ENCODE data around the gene CZIB.
A peak's percentile ranks its signal among the peaks of the same experiment; 100 is the strongest.
"Not testable (repeated sequence)": the region's sequence is repeated elsewhere in the genome, so short reads cannot be mapped to it uniquely, and the experiment has no call there.

CZIB gene

GRCh38 chr1:53238197-53239155 lies 18.0 kb upstream of the CZIB start, which contains the start of gene MAGOH:
MAGOH (minus strand) TSS chr1:53238518; CDS start chr1:53238448, 70 bp downstream.
- peak; percentile 54 for DNase-seq

DNA sequence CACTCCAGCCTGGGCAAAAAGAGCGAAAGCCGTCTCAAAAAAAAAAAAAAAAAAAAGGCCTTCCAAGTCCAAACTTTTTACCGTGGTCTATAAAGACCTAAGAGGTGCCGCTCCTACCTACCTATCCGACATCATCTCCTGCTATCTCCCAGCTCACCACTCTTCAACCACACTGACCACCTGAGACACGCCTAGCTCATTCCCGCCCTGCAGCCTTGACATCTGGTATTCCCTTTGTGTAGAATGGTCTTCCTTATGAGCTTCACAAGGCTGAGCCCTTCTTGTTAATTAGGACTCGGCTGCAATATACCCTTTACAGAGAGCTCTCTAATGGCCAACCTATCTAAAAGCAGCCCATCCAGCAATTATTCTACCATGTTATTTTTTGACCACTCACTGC lies 17.2 kb upstream of the CZIB start:
- no peak for DNase-seq

GRCh38 chr1:53220962-53221286 lies 490 bp upstream of the CZIB start:
- DNase-seq, result no peak

DNA sequence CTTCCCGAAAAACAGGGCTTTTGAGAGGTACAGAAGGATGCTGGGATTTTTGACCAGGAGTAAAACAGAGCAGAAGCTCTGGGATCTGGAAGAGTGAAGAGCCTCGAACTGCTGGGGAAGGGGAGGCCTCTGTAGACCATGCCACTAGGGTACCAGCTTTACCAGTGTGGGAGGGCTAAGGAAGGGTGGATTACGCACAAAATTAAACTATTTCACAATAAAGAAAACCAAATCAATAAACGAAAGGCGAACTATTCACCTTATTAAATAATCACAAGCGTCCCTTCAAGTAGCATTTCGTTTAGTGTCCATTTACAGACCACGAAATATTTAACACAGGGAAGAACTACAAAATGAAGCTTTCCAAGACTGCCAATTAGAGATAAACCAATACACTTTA lies 723 bp downstream of the CZIB start:
- no peak for DNase-seq

DNA sequence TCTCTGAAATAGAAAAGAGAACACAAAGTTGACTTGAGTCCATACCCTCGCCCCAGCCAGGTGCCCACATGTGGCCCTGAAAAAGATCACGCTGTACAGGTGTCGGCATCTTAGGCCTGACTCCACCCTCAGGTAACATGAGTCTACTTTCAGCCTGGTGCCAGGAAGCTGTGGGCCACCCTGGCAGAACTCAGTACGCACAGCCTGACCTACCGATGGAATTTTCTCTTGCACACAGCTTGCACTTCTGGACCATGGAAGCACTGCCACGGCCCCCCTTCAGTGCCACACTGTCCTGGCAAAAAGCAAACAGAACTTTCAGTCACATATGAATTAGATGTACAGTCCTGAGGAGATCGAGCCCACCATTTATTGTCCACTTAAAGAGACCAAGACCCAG lies 2.2 kb downstream of the CZIB start:
- no peak for DNase-seq

DNA sequence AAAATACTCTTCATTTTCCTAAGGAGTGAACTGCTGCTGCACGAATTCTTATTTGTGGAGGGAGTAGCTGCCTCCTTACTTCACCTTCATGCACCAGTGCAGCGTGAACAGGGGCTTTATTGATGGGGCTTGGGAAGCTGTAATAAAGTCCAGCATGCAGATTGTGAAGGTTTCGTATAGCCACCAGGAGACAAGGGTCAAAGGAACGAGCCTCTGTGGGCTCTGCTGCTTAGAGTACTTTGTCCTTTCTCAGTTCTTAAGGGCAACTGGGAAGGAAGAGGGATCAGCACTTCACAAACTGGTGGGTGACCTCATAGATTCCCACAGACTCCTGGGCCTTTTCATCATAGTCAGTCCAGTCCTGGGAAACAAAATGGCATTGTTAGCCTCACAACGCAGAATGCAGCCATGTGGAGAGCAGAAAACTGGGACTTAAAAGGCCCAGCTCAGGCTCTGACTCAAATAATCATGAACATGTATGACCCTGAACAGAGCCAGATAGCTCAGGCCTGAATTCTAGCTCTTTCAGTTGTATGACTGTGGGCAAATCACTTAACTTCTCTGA lies 6.0 kb downstream of the CZIB start:
- no peak for DNase-seq

GRCh38 chr1:53210954-53211353 lies 9.5 kb downstream of the CZIB start:
- DNase-seq, result no peak

DNA sequence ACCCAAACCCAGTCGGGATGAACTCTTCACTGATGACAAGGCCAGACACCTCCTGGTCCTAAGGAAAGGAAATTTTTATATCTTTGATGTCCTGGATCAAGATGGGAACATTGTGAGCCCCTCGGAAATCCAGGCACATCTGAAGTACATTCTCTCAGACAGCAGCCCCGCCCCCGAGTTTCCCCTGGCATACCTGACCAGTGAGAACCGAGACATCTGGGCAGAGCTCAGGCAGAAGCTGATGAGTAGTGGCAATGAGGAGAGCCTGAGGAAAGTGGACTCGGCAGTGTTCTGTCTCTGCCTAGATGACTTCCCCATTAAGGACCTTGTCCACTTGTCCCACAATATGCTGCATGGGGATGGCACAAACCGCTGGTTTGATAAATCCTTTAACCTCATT lies 10.1 kb downstream of the CZIB start:
- DNase-seq, result no peak

DNA sequence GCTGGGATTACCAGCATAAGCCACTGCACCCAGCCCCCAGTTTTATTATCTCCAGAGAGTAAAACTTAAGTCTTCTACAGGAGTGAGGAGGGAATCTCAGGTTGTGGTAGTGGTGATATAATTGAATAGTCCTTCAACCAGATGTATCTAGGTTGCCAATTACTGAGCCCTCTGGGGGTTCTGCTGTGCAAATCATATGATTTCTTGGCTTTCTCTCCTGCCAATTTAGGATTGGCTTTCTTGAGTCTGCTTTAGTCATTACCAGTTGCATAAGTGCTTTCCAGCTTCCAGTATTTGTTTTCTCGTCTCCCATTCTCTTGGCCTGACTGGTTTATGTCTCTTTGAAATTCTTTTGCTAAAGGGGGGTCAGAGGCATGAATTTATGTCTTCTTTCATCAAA lies 12.7 kb downstream of the CZIB start:
- no peak for DNase-seq

GRCh38 chr1:53206735-53207379 lies 13.6 kb downstream of the CZIB start:
- DNase-seq, result no peak

DNA sequence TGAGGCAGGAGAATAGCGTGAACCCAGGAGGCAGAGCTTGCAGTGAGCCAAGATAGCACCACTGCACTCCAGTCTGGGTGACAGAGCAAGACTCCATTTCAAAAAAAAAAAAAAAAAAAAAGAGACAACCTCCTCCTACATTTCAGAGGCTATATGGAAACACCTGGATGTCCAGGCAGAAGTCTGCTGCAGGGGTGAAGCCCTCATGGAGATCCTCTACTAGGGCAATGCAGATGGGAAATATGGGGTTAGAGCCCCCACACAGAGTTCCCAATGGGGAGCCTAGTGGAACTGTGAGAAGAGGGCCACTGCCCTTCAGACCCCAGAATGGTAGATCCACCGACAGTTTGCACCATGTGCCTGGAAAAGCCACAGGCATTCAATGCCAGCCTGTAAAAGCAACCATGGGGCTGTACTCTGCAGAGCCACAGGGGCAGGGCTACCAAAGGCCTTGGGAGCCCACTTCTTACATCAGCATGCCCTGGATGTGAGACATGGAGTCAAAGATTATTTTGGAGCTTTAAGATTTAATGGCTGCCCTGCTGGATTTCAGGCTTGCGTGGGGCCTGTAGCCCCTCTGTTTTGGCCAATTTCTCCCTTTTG lies 14.2 kb downstream of the CZIB start:
- not testable (repeated sequence) for DNase-seq

DNA sequence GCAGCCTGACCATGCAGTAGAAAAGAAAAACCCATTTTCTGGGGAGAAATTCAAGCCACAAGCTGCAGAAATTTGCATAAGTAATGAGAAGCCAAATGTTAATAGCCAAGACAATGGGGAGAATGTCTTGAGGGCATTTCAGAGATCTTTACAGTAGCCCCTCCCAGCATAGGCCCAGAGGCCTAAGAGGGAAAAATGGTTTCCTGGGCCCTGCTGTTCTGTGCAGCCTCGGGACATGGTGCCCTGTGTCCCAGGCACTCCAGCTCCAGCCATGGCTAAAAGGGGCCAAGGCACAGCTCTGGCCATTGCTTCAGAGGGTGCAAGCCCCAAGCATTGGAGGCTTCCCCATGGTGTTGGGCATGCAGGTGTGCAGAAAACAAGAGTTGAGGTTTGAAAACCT lies 14.9 kb downstream of the CZIB start:
- DNase-seq, result not testable (repeated sequence)

DNA sequence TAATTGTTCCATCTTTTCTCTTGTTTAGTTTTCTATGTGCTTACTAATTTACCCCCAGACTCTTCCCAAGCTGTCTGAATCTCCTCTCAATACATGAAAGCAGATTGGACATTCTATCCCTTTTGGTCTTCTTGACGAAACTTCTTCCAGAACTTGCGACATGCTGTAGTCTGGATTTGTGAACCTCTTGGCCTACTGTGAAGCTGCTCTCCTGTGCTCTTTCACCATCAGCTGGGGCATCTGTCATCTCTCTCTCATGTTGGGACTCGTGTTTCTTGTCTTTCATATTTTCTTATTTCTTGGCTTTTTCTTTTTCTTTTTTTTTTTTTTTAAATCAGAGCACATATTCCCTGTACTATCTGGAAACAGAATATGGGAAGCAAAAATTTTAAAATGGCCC lies 17.0 kb downstream of the CZIB start:
- no peak for DNase-seq

GRCh38 chr1:53198241-53198651 lies 22.2 kb downstream of the CZIB start:
- DNase-seq, result no peak

- no peak for DNase-seq
These were observed 22.9 kb downstream of the CZIB start for GRCh38 chr1:53197291-53198200.

DNA sequence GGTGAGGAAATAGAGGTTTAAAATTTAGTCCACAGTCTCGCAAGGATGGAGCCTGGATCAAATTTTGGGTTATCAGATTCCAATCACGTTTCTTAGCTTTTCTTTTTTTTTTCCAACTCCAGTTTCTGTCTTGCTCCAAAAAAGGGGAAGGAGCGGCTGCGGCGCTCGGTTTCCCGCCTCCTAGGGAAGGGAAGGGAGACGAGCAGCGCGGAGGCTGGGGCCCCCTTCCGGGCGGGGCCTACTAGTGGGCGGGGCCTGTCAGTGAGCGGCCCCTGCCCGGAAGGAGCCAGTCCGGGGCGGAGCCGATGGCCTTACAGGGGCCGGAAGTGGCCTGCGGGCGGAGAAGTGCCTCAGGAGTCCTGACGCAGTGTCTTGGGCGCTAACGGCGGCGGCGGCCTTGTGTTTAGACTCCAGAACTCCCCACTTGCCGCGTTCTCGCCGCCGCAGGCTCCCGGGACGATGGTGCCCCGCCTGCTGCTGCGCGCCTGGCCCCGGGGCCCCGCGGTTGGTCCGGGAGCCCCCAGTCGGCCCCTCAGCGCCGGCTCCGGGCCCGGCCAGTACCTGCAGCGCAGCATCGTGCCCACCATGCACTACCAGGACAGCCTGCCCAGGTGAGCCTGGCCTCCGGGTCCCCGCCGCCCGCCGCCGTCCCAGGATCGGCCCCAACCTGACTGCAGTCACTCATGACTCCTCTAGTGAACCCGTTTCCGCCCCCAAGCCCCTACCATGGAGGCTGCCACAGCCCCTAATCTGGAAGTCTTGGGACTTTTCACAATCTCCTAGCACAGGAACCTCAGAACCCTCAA lies 23.7 kb downstream of the CZIB start, which contains the start of gene CPT2:
Gene CPT2, plus strand, starts transcription at position 340 of the 806 bp plus-strand sequence. Its CDS starts 120 bp downstream, at position 460.
- DNase-seq, result peak; percentile 52

GRCh38 chr1:53196017-53196484 lies 24.4 kb downstream of the CZIB start:
- DNase-seq, result no peak

- no peak for DNase-seq
These were observed 25.0 kb downstream of the CZIB start for GRCh38 chr1:53195246-53196016.

GRCh38 chr1:53190210-53190611 lies 30.2 kb downstream of the CZIB start:
- DNase-seq, result no peak

DNA sequence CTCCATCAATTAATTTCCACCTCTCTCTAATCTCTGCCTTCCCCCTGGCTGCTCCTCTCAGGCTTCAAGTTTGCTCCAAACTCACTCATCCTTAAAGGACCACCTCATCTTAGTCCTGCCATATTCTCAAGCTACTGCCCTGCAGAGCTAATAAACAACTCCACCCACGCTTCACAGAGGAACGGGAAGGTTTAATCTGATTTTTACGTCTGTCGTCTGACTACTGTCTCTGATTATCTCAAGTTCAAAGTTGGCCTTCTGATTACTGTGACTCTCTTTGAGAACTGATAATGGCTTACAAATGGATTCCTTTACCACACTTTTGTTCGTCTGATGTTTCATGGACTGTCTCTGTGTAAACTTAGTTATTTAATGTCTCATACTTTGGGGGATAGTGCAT lies 31.4 kb downstream of the CZIB start:
- no peak for DNase-seq
